ENCODE data around the gene RHOT2.

GRCh38 chr16:661184-661821 is 6.6 kb upstream of the RHOT2 start:
- TF ChIP-seq GATA2 (IDR thresholded peaks at IDR 0.05; ENCODE audit: low read depth, low read length) (no peak), GATA3 (IDR thresholded peaks at IDR 0.05; ENCODE audit: low read depth, low read length) (no peak)
